Astrocyte of the cerebellum (primary cell): ENCODE data around the gene WAPL.

ENCODE experiments used
- DNase-seq: peaks from one replicate; pipeline ENCODE4 v3.0.0-alpha.2; 2011; ENCODE audit warnings: low read depth
- H3K4me3 ChIP-seq: 2 replicates; pipeline ENCODE4 v1.5.1; 2011; ENCODE audit warnings: mild to moderate bottlenecking, low read depth, low read length, moderate library complexity
- in situ Hi-C: cut with HindIII; loops from 2 replicates; pipeline ENCODE4 v1.10.0; 2017; ENCODE audit warnings: low sequenced_read_pairs
- TF ChIP-seq, protein P1 (sequence below): IDR thresholded peaks from 2 replicates; pipeline ENCODE4 v1.5.1; 2012; ENCODE audit warnings: low read length, low read depth, moderate library complexity, mild to moderate bottlenecking; ENCODE audit errors: missing control alignments

WAPL gene

GRCh38 chr10:86508217-86508616 is 13.4 kb downstream of the WAPL start:
- DNase-seq, result no peak
- in situ Hi-C loops, result no loop called here
- TF ChIP-seq, protein P1, sequence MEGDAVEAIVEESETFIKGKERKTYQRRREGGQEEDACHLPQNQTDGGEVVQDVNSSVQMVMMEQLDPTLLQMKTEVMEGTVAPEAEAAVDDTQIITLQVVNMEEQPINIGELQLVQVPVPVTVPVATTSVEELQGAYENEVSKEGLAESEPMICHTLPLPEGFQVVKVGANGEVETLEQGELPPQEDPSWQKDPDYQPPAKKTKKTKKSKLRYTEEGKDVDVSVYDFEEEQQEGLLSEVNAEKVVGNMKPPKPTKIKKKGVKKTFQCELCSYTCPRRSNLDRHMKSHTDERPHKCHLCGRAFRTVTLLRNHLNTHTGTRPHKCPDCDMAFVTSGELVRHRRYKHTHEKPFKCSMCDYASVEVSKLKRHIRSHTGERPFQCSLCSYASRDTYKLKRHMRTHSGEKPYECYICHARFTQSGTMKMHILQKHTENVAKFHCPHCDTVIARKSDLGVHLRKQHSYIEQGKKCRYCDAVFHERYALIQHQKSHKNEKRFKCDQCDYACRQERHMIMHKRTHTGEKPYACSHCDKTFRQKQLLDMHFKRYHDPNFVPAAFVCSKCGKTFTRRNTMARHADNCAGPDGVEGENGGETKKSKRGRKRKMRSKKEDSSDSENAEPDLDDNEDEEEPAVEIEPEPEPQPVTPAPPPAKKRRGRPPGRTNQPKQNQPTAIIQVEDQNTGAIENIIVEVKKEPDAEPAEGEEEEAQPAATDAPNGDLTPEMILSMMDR, result no peak
- no peak overlapping the region for H3K4me3 ChIP-seq

DNA sequence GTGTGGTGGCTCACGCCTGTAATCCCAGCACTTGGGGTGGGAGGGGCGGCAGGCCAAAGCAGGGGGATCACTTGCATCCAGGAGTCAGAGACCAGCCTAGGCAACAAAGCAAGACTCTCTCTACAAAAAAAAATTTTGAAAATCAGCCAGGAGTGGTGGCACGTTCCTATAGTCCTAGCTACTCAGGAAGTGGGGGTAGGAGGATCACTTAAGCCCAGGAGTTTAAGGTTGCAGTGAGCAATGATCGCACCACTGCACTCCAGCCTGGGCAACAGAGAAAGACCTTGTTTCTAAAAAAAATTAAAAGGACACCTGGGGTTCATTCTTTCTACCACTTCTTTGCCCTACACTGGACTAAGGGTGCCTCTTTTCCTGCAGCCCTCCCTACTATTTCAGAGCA is 15.1 kb downstream of the WAPL start:
- no peak for DNase-seq
- no peak overlapping the region for H3K4me3 ChIP-seq
- TF ChIP-seq, protein P1, result no peak
- in situ Hi-C loops, result no loop called here

DNA sequence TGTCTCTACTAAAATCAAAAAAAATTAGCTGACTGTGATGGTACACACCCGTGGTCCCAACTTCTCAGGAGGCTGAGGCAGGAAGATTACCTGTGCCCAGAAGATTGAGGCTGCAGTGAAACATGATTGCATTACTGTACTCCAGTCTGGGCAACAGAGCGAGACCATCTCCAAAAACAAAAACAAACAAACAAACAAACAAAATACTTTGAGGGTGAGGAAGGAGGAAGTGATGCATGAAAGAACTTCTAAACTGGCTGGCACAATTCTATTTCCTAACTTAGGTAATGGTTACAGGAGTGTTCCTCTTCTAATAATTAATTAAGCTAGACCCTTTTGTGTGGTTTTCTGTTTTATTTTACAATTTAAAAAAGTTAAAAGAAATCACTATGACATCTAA is 15.5 kb downstream of the WAPL start:
- in situ Hi-C loops, result no loop called here
- TF ChIP-seq, protein P1, result no peak
- no peak for DNase-seq
- H3K4me3 ChIP-seq, result no peak overlapping the region

- no peak overlapping the region for H3K4me3 ChIP-seq
- TF ChIP-seq, protein P1, result no peak
- no peak for DNase-seq
- in situ Hi-C loops, result no loop called here
Observed at GRCh38 chr10:86504510-86504909, 17.1 kb downstream of the WAPL start.

DNA sequence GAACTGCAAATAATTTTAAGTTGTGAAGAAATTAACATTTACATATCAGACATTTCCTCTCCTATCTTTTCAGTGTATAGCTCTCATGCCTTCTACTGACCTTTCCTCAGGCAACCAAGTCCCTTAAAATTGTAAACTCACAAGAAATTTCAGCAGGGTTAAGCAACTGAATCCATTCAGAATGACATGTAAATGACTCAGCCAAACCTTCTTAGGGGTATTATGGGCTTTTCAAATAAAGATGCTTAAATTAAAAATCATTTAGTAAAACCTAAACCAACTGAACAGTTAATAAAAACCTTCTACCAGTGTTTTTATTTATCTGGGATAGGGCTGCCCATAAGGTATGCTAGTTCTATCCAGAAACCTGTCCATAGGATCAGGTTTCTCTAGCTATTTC is 20.7 kb downstream of the WAPL start:
- TF ChIP-seq, protein P1, result no peak
- in situ Hi-C loops, result no loop called here
- DNase-seq, result no peak

GRCh38 chr10:86498598-86498997 is 23.0 kb downstream of the WAPL start:
- in situ Hi-C loops, result no loop called here
- TF ChIP-seq, protein P1, result no peak
- no peak for DNase-seq
- H3K4me3 ChIP-seq, result no peak overlapping the region

More for the DNA sequence above, 20.7 kb downstream of the WAPL start:
- no peak overlapping the region for H3K4me3 ChIP-seq

DNA sequence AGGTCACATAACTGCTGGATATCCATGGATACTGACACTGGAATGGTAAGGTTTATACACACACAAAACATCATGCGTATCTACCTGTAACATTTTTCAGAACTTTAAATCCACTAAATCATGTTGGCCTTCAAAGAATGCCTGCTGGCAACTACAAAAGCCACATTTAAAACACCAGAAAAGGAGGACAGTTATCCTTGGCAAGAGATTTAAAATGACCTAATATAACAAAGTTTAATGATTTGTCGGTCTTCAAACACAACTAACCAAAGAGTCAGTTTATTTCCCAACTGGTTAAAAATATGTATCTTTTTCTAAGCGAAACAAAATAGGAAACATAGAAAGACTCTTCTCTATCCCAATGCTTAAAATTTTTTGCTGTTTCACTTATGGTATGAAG is 24.0 kb downstream of the WAPL start:
- in situ Hi-C loops, result no loop called here
- DNase-seq, result peak; percentile 35
- no peak overlapping the region for H3K4me3 ChIP-seq
- TF ChIP-seq, protein P1, result no peak
